Stimulated activated effector memory CD8-positive, alpha-beta T cell treated with anti-CD3 and anti-CD28 coated beads, Interleukin-12 subunit alpha, Interleukin-12 subunit beta, amount 100 ng/mL, for 72 hours (primary cell): Measurements from ENCODE around the gene NUDT22.

Experiments used
- ATAC-seq: fragments of 150-1000 bp; cut with Tn5 transposase; 2 replicates; pipeline ENCODE4 v1.10.0; 2021
- DNase-seq, 2 donors: peaks; one replicate each; pipeline ENCODE4 v3.0.0; 2021 to 2022; ENCODE audit warnings: low spot score in 2 of 2
- H3K27ac Mint-ChIP-seq: one replicate; pipeline ENCODE4 v1.8.0; 2022; ENCODE audit warnings: mild to moderate bottlenecking, mixed read lengths
- H3K36me3 Mint-ChIP-seq: one replicate; pipeline ENCODE4 v1.8.0; 2022; ENCODE audit warnings: mild to moderate bottlenecking, mixed read lengths
- H3K4me1 Mint-ChIP-seq: one replicate; pipeline ENCODE4 v1.8.0; 2022; ENCODE audit warnings: mixed read lengths
- H3K4me3 Mint-ChIP-seq: one replicate; pipeline ENCODE4 v1.8.0; 2022; ENCODE audit warnings: mild to moderate bottlenecking, mixed read lengths
- H3K9me3 Mint-ChIP-seq: one replicate; pipeline ENCODE4 v1.8.0; 2022; ENCODE audit warnings: mixed read lengths

NUDT22 gene

DNA sequence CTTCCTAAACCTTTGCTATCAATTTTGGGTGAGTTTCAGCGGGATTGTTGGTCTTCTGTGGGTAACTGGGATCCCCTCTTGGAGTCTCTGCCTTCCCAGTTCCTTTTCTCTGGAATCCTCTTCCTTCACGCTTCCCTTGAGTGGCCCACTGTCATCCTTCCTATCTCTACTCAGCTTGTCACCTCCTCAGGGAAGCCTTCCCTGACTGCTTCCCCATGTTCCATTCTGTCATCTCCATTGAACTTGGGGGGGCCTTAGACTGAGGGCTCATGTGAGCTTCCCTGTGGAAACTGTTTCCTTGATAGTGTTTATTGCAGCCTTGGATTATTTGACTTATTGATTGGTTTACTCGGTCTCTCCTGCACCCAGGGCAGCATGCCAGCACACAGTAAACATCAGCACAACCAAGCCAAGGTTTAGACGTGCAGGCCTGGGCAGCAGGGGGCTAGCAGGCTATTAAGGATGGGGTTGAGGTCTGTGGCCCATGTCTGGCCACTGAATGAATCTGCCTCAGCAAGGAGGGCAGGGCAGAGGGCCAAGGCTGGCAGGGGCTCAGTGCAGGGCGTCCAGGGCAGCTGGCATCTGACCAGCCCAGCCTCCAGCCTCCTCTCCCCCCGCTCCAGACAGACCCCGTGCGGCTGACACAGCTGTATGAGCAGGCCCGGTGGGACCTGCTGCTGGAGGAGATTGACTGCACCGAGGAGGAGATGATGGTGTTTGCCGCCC, 7.3 kb upstream of the NUDT22 start:
- DNase-seq (no peak), ATAC-seq (no peak)
- Mint-ChIP-seq H3K4me1 (peaks cover 22% of the 10 kb centered on the region), H3K9me3 (no peaks in the 10 kb centered on the region), H3K27ac (peak overlapping the region; percentile 86), H3K4me3 (no peak overlapping the region), H3K36me3 (peaks cover 30% of the 10 kb centered on the region)

- DNase-seq (no peak), ATAC-seq (no peak)
- Mint-ChIP-seq H3K4me3 (no peak overlapping the region), H3K27ac (peak overlapping the region; percentile 86), H3K9me3 (no peaks in the 10 kb centered on the region), H3K4me1 (peaks cover 23% of the 10 kb centered on the region), H3K36me3 (peaks cover 35% of the 10 kb centered on the region)
These were observed 6.8 kb upstream of the NUDT22 start for GRCh38 chr11:64219354-64219684.

- Mint-ChIP-seq H3K27ac (peak overlapping the region; percentile 86), H3K4me1 (peaks cover 23% of the 10 kb centered on the region), H3K4me3 (no peak overlapping the region), H3K9me3 (no peaks in the 10 kb centered on the region), H3K36me3 (peaks cover 40% of the 10 kb centered on the region)
- no peak for ATAC-seq
- DNase-seq = no peak
These were observed 6.3 kb upstream of the NUDT22 start for GRCh38 chr11:64219755-64220154.

DNA sequence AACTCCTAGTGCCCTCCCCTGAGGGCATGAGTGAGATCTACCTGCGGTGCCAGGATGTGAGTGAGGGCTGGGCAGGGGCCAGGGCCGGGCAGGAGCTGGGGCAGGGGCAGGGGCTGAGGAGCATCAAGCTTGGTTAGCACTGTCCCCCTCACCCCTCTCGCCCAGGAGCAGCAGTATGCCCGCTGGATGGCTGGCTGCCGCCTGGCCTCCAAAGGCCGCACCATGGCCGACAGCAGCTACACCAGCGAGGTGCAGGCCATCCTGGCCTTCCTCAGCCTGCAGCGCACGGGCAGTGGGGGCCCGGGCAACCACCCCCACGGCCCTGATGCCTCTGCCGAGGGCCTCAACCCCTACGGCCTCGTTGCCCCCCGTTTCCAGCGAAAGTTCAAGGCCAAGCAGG, 5.8 kb upstream of the NUDT22 start:
- no peaks in the 10 kb centered on the region for H3K9me3 Mint-ChIP-seq
- ATAC-seq = no peak
- H3K27ac Mint-ChIP-seq = no peak overlapping the region
- no peak for DNase-seq
- H3K4me3 Mint-ChIP-seq = no peak overlapping the region
- H3K4me1 Mint-ChIP-seq = peaks cover 23% of the 10 kb centered on the region
- H3K36me3 Mint-ChIP-seq = peaks cover 45% of the 10 kb centered on the region

- peak overlapping the region; percentile 45 for H3K27ac Mint-ChIP-seq
These were observed 5.3 kb upstream of the NUDT22 start for GRCh38 chr11:64220798-64221197.

DNA sequence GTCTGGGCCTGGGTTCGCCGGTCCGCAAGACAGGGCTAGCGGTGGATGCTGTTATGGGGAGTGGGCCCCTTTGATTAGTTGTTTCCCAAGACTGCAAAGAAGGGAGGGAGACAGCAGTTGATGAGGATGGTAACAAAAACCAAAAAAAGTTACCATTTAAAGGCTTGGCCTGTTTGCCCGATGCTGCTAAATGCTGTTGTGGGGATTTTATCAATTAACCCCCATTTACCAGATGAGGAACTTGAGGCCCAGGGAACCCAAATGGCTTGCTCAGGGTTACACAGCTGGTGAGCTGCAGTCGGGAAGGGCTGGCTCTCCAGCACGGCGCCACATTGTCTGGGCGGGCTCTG, 3.4 kb upstream of the NUDT22 start:
- no peak for ATAC-seq
- Mint-ChIP-seq H3K4me3 (no peak overlapping the region), H3K4me1 (peaks cover 34% of the 10 kb centered on the region), H3K36me3 (peaks cover 49% of the 10 kb centered on the region), H3K27ac (no peak overlapping the region), H3K9me3 (no peaks in the 10 kb centered on the region)
- DNase-seq = no peak

More at GRCh38 chr11:64220798-64221197, 5.3 kb upstream of the NUDT22 start:
- DNase-seq = no peak
- Mint-ChIP-seq H3K4me3 (no peak overlapping the region), H3K9me3 (no peaks in the 10 kb centered on the region), H3K4me1 (peaks cover 24% of the 10 kb centered on the region), H3K36me3 (peaks cover 49% of the 10 kb centered on the region)
- no peak for ATAC-seq

DNA sequence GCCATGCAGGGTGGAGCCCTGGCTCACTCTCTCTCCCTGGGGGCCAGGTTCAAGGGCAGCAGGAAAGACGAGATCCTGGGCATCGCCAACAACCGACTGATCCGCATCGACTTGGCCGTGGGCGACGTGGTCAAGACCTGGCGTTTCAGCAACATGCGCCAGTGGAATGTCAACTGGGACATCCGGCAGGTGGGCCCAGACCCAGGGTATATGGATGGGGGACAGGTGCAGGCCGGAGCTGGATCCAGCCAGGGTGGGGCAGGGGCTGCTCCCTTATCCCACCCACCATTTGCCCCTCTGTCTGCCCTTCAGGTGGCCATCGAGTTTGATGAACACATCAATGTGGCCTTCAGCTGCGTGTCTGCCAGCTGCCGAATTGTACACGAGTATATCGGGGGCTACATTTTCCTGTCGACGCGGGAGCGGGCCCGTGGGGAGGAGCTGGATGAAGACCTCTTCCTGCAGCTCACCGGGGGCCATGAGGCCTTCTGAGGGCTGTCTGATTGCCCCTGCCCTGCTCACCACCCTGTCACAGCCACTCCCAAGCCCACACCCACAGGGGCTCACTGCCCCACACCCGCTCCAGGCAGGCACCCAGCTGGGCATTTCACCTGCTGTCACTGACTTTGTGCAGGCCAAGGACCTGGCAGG, 2.9 kb upstream of the NUDT22 start:
- H3K4me3 Mint-ChIP-seq = no peak overlapping the region
- H3K27ac Mint-ChIP-seq = peak overlapping the region; percentile 86
- DNase-seq (no peak), ATAC-seq (no peak)
- peaks cover 49% of the 10 kb centered on the region for H3K36me3 Mint-ChIP-seq
- H3K9me3 Mint-ChIP-seq = no peaks in the 10 kb centered on the region
- H3K4me1 Mint-ChIP-seq = peaks cover 38% of the 10 kb centered on the region

DNA sequence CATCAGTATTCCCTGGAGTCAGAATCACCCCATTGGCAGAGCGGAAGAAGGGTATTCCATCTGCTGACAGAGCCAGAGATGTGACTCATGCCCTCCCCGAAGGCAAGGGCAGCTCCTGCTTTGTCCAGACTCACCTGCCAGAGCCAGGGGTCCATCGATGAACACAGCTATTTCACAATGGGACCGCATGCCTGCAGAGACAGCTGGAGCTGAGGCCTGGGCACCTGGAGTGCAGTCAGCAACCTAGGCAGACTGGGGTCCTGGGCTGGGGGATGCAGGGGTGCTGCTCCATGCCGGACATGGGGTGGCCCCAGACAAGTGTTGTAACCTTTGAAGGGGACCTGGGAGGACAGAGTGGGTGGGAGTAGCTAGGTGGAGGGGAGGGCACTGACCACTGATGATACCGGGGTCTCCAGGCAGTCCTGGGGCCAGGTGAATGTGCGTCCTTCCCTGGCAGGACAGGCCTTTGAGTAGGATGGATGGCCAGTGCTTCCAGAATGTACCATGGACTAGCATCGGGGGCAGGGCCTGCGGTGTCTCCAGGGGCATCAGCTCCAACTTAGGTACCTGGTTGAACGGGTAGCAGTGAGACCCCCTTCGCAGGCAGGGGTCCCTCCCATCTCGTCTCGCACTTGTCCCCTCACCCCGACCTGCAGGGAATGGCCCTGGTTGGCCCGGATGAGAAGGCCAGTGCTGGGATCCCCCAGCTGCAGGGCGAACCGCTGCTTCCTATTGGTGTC, 1.8 kb upstream of the NUDT22 start:
- Mint-ChIP-seq H3K27ac (peak overlapping the region; percentile 86), H3K9me3 (no peaks in the 10 kb centered on the region), H3K4me1 (peaks cover 35% of the 10 kb centered on the region), H3K36me3 (peaks cover 61% of the 10 kb centered on the region), H3K4me3 (peak overlapping the region; percentile 87)
- ATAC-seq (no peak), DNase-seq (no peak)

- Mint-ChIP-seq H3K4me3 (peak overlapping the region; percentile 87), H3K9me3 (no peaks in the 10 kb centered on the region), H3K36me3 (peaks cover 64% of the 10 kb centered on the region), H3K27ac (peak overlapping the region; percentile 86), H3K4me1 (peaks cover 42% of the 10 kb centered on the region)
- ATAC-seq (no peak), DNase-seq (no peak)
These were observed 1.0 kb upstream of the NUDT22 start for GRCh38 chr11:64224891-64225607.

DNA sequence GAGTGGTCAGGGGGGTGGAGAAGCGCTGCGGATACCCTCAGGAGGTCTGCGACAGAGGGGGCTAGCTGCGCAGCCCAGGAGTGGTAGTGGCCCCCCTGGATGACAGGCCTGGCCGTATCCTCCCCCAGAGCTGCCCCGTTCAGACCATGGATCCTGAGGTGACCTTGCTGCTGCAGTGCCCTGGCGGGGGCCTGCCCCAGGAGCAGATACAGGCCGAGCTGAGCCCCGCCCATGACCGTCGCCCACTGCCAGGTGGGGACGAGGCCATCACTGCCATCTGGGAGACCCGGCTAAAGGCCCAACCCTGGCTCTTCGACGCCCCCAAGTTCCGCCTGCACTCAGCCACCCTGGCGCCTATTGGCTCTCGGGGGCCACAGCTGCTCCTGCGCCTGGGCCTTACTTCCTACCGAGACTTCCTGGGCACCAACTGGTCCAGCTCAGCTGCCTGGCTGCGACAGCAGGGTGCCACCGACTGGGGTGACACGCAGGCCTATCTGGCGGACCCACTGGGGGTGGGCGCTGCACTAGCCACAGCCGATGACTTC, 505 bp downstream of the NUDT22 start:
- H3K36me3 Mint-ChIP-seq = peaks cover 56% of the 10 kb centered on the region
- no peaks in the 10 kb centered on the region for H3K9me3 Mint-ChIP-seq
- DNase-seq = peak; percentile 52 to 78
- ATAC-seq = peak; percentile 62
- H3K27ac Mint-ChIP-seq = peak overlapping the region; percentile 86
- peak overlapping the region; percentile 87 for H3K4me3 Mint-ChIP-seq
- peaks cover 44% of the 10 kb centered on the region for H3K4me1 Mint-ChIP-seq

DNA sequence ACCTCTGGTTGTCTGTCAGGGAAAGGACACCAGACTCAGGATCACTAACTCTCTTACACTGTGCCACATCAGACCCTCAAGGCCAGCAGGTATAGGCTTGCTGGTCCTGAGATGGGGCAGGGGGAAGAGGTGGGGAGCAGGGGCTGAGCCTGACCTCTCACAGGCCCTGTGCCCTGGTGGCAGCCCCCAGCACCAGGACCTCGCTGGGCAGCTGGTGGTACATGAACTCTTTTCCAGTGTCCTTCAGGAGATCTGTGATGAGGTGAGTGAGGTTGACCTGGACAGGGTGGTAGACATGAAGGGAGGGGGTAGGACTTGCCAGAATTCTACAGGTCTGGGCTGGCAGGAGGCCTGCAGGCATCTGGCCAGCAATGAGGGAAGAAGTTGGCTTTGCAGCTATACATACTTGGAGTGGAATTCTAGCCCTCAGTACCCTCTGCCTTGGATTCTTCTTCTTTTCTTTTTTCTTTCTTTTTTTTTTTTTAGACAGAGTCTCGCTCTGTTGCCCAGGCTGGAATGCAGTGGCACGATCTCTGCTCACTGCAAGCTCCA, 1.4 kb downstream of the NUDT22 start:
- Mint-ChIP-seq H3K27ac (peak overlapping the region; percentile 86), H3K4me3 (peak overlapping the region; percentile 87), H3K36me3 (peaks cover 47% of the 10 kb centered on the region), H3K4me1 (peaks cover 53% of the 10 kb centered on the region), H3K9me3 (no peaks in the 10 kb centered on the region)
- DNase-seq = no peak
- no peak for ATAC-seq

DNA sequence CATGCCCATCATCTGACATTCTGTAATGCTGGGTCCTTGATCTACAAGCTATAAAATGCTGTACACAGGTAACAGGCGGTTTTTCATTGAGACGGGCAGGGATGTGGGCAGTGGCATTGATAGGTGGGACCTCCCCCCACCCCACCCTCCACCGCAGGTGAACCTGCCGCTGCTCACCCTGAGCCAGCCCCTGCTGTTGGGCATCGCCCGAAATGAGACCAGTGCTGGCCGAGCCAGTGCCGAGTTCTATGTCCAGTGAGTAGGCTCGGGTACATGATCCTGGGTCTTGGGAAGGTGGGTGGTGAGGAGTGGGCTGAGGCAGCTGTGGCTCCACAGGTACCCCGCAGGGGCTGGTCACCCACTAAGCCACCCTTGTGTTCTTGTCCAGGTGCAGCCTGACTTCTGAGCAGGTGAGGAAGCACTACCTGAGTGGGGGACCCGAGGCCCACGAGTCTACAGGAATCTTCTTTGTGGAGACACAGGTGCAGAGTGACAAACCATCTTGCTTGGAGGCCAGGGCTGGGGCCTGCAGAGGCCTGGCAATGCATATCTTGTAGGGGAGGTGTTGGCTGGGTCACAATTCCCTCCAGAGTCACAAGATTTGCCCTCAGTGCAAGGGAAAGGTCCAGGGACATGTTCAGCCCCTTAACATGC, 3.1 kb downstream of the NUDT22 start:
- peak overlapping the region; percentile 77 for H3K4me3 Mint-ChIP-seq
- no peaks in the 10 kb centered on the region for H3K9me3 Mint-ChIP-seq
- H3K4me1 Mint-ChIP-seq = peaks cover 55% of the 10 kb centered on the region
- ATAC-seq = no peak
- H3K36me3 Mint-ChIP-seq = peaks cover 29% of the 10 kb centered on the region
- peak overlapping the region; percentile 86 for H3K27ac Mint-ChIP-seq
- DNase-seq = peak in 1 of 2 donors; percentile 53

DNA sequence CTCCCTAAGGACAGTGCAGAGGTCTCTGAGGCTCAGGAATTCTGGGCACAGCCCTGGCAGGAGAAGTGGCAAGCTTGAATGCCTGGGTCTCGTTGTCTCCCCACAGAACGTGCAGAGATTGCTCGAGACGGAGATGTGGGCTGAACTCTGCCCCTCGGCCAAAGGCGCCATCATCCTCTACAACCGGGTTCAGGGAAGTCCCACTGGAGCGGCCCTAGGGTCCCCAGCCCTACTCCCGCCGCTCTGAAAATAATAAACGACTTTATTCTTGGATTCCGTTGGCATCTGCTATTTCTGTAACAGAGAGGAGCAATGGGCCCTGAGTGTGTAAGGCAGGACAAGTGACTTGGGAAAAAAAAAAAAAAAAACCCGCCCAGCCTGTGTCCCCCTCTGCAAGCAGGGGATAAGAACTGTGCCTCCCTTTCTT, 3.7 kb downstream of the NUDT22 start:
- Mint-ChIP-seq H3K36me3 (peaks cover 24% of the 10 kb centered on the region), H3K4me1 (peaks cover 49% of the 10 kb centered on the region), H3K27ac (peak overlapping the region; percentile 86), H3K4me3 (peak overlapping the region; percentile 77), H3K9me3 (no peaks in the 10 kb centered on the region)
- no peak for DNase-seq
- no peak for ATAC-seq

- Mint-ChIP-seq H3K4me1 (peaks cover 49% of the 10 kb centered on the region), H3K9me3 (no peaks in the 10 kb centered on the region), H3K4me3 (peak within 1 kb of the TSS; percentile 77), H3K27ac (peak within 1 kb of the TSS; percentile 86), H3K36me3 (peaks cover 22% of the 10 kb centered on the region)
- DNase-seq (peak; percentile 77 to 97), ATAC-seq (peak; percentile 60)
These were observed 4.3 kb downstream of the NUDT22 start, which contains the start of gene DNAJC4 for GRCh38 chr11:64230171-64230984. DNAJC4 (plus strand) TSS chr11:64230548; CDS start chr11:64230855, 307 bp downstream.
